NCI-H526 treated with DMSO at 0.1 percent for 48 hours (cell line): Measurements from ENCODE around the gene IFITM2.
"Not testable (repeated sequence)": the region's sequence is repeated elsewhere in the genome, so short reads cannot be mapped to it uniquely, and the experiment has no call there.

Experiments used
- DNase-seq: peaks from one replicate; lab custom pipeline; 2025; lab: John Stamatoyannopoulos, UW

Gene IFITM2

DNA sequence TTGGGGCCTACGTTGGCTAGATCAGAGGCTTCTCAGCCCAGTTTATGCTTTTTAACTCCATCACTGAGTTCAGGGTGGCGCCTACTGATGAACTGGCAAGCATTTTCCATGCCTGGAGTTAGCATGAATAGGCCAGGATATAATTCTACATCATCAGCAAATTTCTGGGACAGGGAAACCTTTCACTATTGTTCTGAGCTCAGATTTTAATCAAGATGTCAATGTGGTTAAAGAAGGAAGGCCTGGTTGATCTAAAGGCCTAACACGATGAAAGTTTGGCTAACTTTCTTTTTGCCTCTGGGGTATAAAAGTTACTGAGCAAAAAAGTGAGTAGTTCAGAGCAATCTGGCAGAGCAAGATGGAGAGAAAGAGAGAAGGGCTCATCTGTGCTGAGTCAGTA is 34.7 kb downstream of the IFITM2 start:
- DNase-seq: no peak

GRCh38 chr11:344836-345578 is 37.4 kb downstream of the IFITM2 start:
- no peak for DNase-seq

DNA sequence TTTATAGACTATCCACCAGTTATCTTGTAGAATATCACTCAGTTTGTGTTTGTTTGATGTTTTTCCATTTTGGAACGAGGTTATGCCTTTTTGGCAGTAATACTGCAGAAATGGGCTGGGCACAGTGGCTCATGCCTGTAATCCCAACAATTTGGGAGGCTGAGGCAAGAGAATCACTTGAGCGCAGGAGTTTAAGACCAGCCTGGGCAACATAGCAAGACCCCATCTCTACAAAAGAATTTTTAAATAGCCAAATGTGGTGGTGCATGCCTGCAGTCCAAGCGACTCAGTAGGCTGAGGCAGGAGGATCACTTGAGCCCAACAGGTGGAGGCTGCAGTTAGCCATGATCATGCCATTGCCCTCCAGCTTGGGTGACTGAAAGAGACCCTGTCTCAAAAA is 38.9 kb downstream of the IFITM2 start:
- no peak for DNase-seq

GRCh38 chr11:349270-349954 is 41.8 kb downstream of the IFITM2 start:
- not testable (repeated sequence) for DNase-seq

GRCh38 chr11:350033-350722 is 42.6 kb downstream of the IFITM2 start:
- not testable (repeated sequence) for DNase-seq

- DNase-seq: no peak
Measured at GRCh38 chr11:350723-351255, 43.2 kb downstream of the IFITM2 start.

- DNase-seq: no peak
Measured at GRCh38 chr11:351411-351810, 43.8 kb downstream of the IFITM2 start.

DNA sequence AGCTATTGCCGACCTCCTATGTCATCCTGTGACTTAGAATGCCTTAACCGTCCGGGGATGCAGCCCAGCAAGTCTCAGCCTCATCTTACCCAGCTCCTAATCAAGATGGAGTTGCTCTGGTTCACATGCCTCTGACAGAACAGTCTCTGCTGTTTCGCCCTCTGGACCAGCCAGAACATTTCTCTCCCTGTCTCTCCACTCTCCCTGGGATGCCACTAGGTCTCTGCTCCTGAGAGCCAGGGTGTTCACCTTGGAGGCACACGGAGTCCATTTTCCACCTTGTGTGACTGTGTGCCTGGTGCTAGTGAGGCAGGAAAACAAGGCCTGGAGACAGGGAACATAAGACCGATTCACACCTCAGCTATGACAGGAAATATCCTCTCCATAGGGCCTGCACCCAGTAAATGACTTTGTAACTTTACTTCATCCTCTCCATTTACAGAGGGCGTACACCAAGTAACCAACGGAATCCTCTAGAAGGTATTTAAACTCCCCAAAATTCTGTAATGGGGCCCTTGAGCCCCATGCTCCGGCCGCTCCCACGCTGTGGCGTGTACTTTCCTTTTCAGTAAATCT is 44.9 kb downstream of the IFITM2 start:
- no peak for DNase-seq

GRCh38 chr11:353179-353873 is 45.7 kb downstream of the IFITM2 start:
- no peak for DNase-seq

GRCh38 chr11:355581-356458 is 48.2 kb downstream of the IFITM2 start:
- DNase-seq: peak; percentile 66

DNA sequence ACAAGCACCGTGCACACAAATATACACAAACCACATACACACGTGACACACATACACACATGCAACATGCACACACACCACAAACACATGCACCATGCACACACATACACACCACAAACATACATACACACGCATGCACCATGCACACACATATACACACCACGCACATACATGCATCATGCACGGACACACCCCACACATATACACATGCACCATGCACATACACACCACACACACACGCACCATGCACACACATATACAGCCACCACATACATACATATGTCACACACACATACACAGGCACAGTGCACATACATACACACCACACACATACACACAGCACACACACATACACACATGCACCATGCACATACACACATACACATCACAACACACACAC is 49.0 kb downstream of the IFITM2 start:
- DNase-seq: no peak

DNA sequence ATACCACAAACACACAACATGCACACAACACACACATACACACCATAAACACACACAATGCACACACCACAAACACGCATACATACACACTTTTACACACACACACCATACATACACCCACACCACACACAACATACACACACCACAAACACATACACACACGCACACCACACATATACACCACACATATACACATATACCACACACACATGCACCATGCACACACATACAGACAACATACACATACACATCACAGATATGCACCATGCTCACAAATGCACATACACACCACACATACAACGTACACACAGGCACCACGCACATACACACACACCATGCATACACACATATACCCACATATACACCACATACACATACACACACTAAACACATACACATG is 50.0 kb downstream of the IFITM2 start:
- DNase-seq: no peak

DNA sequence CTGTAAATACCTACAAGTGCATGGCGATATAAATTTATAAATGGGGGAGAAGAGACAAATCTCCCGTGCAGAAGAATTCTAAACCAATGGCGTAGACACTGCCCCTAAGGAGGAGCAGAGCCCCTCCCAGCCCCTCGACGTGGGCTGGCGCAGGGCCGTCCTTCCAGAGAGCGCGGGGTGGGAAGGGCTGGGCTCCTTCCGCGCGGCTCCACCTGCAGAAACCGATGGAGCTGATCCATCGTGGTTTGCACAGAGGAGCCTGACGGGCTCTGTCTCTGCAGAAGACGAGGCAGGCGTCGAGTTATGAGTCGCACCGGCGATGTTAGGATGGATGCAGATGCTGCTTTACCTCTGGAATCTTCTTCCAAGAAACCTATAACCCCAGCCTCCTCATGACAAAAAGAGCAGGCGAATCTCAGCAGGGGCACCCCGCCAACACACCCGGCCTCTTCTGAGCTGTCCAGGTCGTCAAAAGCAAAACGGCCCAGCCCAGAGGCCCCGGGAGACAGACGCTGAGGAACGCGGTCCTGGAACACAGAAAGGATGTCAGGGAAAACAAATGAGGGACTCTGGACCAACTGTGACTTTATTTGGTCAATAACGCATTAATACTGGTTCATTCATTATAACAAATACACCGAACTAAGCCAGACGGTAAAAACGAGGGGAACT is 50.6 kb downstream of the IFITM2 start:
- no peak for DNase-seq
